A549 (cell line): ENCODE data around the gene LGR4. TPM values are rescaled to one million over a fixed set of nuclear protein-coding genes. Genes with fewer than 3 reads are reported as not detected.

ENCODE experiments used
- ATAC-seq, 2 experiments: fragments of 200-7000 bp in 1 of 2; fragments of >200 bp in 1 of 2; cut with Nextera tagmentation in 1 of 2; cut with Tn5 transposase in 1 of 2; 3 replicates each; pipeline versions ENCODE4 v1.8.0 to v1.9.1; 2018 to 2020; ENCODE audit warnings: mild to moderate bottlenecking in 1 of 2, moderate library complexity in 1 of 2
- CTCF ChIA-PET: fragments of 300-600 bp; sonication (Branson Sonifier 250); formaldehyde crosslinking; extraction: SDS; loops from one replicate; lab custom pipeline; 2021; ENCODE audit warnings: antibody characterized with exemption, inconsistent platforms; lab: Yijun Ruan, JAX
- POLR2A ChIA-PET: fragments of 350-600 bp; formaldehyde crosslinking; extraction: SDS; loops from one replicate; lab custom pipeline; 2021; ENCODE audit warnings: antibody characterized with exemption, inconsistent platforms; lab: Yijun Ruan, JAX
- DNase-seq, 2 experiments: peaks; one replicate each; pipeline versions ENCODE4 v3.0.0 to v3.0.0-alpha.2; 2011 to 2016; ENCODE audit warnings: low read depth in 1 of 2, low spot score in 1 of 2
- FAIRE-seq: peaks from 2 replicates; lab custom pipeline; 2011; peaks lifted over from hg19 to GRCh38; lab: Jason Lieb, UNC
- H3K27ac ChIP-seq, 2 experiments: fragments of >200 bp; sonication (Bioruptor Twin); formaldehyde crosslinking; 3 replicates each; pipeline ENCODE4 v1.5.1; 2016 to 2017
- H3K4me1 ChIP-seq: fragments of >200 bp; sonication (Bioruptor Twin); formaldehyde crosslinking; 3 replicates; pipeline ENCODE4 v1.6.1; 2016
- H3K4me2 ChIP-seq: fragments of >200 bp; sonication (Bioruptor Twin); formaldehyde crosslinking; 3 replicates; pipeline ENCODE4 v1.6.1; 2016
- H3K4me3 ChIP-seq: fragments of >200 bp; sonication (Bioruptor Twin); formaldehyde crosslinking; 3 replicates; pipeline ENCODE4 v1.5.1; 2016
- H3K9me3 ChIP-seq: fragments of >200 bp; sonication (Bioruptor Twin); formaldehyde crosslinking; 3 replicates; pipeline ENCODE4 v1.6.1; 2016
- BCL3 ChIP-seq: fragments of >200 bp; sonication (Bioruptor Twin); formaldehyde crosslinking; IDR thresholded peaks from 3 replicates; pipeline ENCODE4 v1.6.1; 2016
- EHF ChIP-seq: fragments of 250-450 bp; sonication (Bioruptor Pico); IDR thresholded peaks from 2 replicates; pipeline ENCODE4 v1.5.0; 2020; ENCODE audit warnings: mild to moderate bottlenecking
- HOXB5 ChIP-seq: fragments of 250-450 bp; sonication (Bioruptor Pico); IDR thresholded peaks from 2 replicates; pipeline ENCODE4 v1.5.0; 2020; ENCODE audit warnings: mild to moderate bottlenecking, moderate library complexity
- JUN ChIP-seq, 2 experiments: fragments of >200 bp; sonication (Bioruptor Twin); formaldehyde crosslinking; IDR thresholded peaks; 2 replicates in 1 of 2; 3 replicates in 1 of 2; pipeline ENCODE4 v1.6.1; 2016 to 2017
- JUNB ChIP-seq: fragments of >200 bp; sonication (Bioruptor Twin); formaldehyde crosslinking; IDR thresholded peaks from 2 replicates; pipeline ENCODE4 v1.6.1; 2016
- KDM5A ChIP-seq: fragments of 200-600 bp; sonication (generic); IDR thresholded peaks from 2 replicates; pipeline ENCODE4 v1.6.1; 2016; ENCODE audit warnings: antibody characterized with exemption, mild to moderate bottlenecking
- NFE2L2 ChIP-seq: fragments of 150-350 bp; conservative IDR thresholded peaks from 2 replicates; pipeline ENCODE4 v1.6.1; 2014; ENCODE audit warnings: low read length
- PBX3 ChIP-seq: IDR thresholded peaks from 2 replicates; pipeline ENCODE4 v1.6.1; 2012
- POLR2A ChIP-seq: IDR thresholded peaks from 2 replicates; pipeline ENCODE4 v1.6.1; 2012; ENCODE audit warnings: mild to moderate bottlenecking, low read length
- RAD21 ChIP-seq, 2 experiments: fragments of >200 bp in 1 of 2; sonication (Bioruptor Twin) in 1 of 2; formaldehyde crosslinking in 1 of 2; IDR thresholded peaks in 1 of 2; conservative IDR thresholded peaks in 1 of 2; 2 replicates in 1 of 2; 3 replicates in 1 of 2; pipeline ENCODE4 v1.6.1; 2012 to 2018; ENCODE audit warnings: inconsistent platforms in 1 of 2
- SMC3 ChIP-seq: fragments of >200 bp; sonication (Bioruptor Twin); formaldehyde crosslinking; IDR thresholded peaks from 3 replicates; pipeline ENCODE4 v1.6.1; 2018; ENCODE audit warnings: inconsistent platforms
- TP53 ChIP-seq: fragments of 250-450 bp; sonication (Bioruptor Pico); IDR thresholded peaks from 2 replicates; pipeline ENCODE4 v1.5.0; 2021; ENCODE audit warnings: mild to moderate bottlenecking, moderate library complexity
- USF2 ChIP-seq: fragments of 450-650 bp; IDR thresholded peaks from 2 replicates; pipeline ENCODE4 v1.6.1; 2014; ENCODE audit warnings: antibody characterized with exemption
- ZC3H11A ChIP-seq: fragments of 450-650 bp; IDR thresholded peaks from 2 replicates; pipeline ENCODE4 v1.6.1; 2014; ENCODE audit warnings: antibody characterized with exemption, mild to moderate bottlenecking
- ZFP36 ChIP-seq: fragments of 450-650 bp; IDR thresholded peaks from 2 replicates; pipeline ENCODE4 v1.6.1; 2014; ENCODE audit warnings: borderline replicate concordance; ENCODE audit not compliant: partially characterized antibody
- ZSCAN20 ChIP-seq: fragments of 250-450 bp; sonication (Bioruptor Pico); IDR thresholded peaks from 2 replicates; pipeline ENCODE4 v1.8.0; 2022; ENCODE audit warnings: mild to moderate bottlenecking, moderate library complexity
- WGBS: methylation state at CpG from one replicate; pipeline ENCODE4 v1.1.6; 2017; ENCODE audit errors: missing lambda C conversion rate; 5-methylcytosine and 5-hydroxymethylcytosine counted together
- polyA plus RNA-seq, 4 experiments: library from polyadenylated mRNA; depleted of rRNA in 3 of 4; stranded (reverse); fragments of >200 nt; fragmentation: RNase III in 1 of 4; extraction: RNeasy Plus Mini Kit Qiagen cat#74134 plus additional on column Dnase treatment in 1 of 4; gene quantifications; 2 replicates in 3 of 4; 3 replicates in 1 of 4; pipeline ENCODE4 v1.2.3, GENCODE V29; 2011 to 2017
- TF ChIP-seq, protein P1 (sequence below): IDR thresholded peaks from 2 replicates; pipeline ENCODE4 v1.6.1; 2012
- TF ChIP-seq, protein P2 (sequence below): fragments of >200 bp; sonication (Bioruptor Twin); formaldehyde crosslinking; IDR thresholded peaks from 2 replicates; pipeline ENCODE4 v1.6.1; 2016
- TF ChIP-seq, protein P3 (sequence below): fragments of 200-600 bp; sonication (generic); IDR thresholded peaks from 2 replicates; pipeline ENCODE4 v1.6.1; 2016; ENCODE audit warnings: antibody characterized with exemption, mild to moderate bottlenecking, moderate library complexity

Gene LGR4
- polyA plus RNA-seq, 2 of the 4 experiments (the other 2 are of a cell fraction), result 41.2 to 130 TPM

DNA sequence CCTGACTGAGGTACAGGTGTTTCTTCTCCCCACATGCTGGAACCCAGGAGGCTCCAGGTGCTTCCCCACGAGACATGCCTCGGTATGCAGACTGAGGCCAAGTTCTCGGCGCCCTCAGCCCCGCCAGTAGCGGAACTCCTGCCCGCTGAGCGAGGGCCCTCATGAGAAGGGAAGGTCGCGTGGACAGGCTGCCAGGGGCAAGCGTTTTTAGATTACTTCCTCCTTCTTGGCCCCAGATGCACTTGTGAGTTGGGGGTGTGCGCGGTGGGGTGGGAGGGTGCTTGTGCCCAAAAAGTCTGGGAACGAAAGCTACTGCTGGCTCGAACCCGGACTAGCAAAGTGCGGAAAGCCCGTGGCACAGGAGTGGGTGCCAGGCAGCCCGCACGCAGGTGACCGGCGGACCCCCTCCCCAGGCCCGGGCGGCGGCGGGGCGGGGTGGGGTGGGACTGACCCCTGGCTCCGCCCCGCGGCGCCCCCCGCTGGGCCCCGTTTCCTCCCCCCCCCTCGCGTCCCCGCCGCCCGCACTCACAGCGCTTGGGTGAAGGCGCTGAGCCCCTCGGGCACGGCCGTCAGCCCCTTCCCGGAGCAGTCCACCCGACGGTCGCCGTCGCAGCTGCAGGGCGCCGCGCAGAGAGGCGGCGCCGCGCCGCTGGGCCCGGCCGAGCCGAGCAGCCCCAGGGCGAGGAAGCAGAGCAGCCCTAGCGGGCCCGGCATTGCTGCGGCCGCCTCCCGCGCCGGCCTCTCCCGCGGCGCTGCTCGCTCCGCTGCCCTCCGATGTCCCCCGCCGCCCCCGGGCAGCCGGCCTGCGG, 797 bp downstream of the LGR4 start:
- H3K27ac ChIP-seq, result peak overlapping the region; percentile 94 to 98
- WGBS, result 2% methylated on average over 11 of the region's 79 CpGs
- ChIA-PET CTCF (interaction anchor here (0.7 to 7.4 kb wide), 7 partner anchors 13 to 289 kb away, joined by 3 to 65 read pairs (median 3); no protein-coding TSS in a partner anchor), POLR2A (interaction anchor here (0.5 to 1.8 kb wide), 10 partner anchors 8 to 259 kb away, joined by 3 to 14 read pairs (median 4); partner anchors contain the start of gene CCDC34)
- H3K4me2 ChIP-seq, result peak overlapping the region; percentile 79
- no peak for FAIRE-seq
- ATAC-seq, result peak; percentile 17 to 59
- no peaks in the 10 kb centered on the region for H3K9me3 ChIP-seq
- TF ChIP-seq BCL3, result no peak
- TF ChIP-seq, protein P1, sequence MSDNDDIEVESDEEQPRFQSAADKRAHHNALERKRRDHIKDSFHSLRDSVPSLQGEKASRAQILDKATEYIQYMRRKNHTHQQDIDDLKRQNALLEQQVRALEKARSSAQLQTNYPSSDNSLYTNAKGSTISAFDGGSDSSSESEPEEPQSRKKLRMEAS, result peak; percentile 27; the same call in 1 of the 2 replicates
- TF ChIP-seq JUN (IDR thresholded peaks at IDR 0.05), result peak; percentile 56 to 65; a peak in 2 of 5 replicates
- TF ChIP-seq USF2, result no peak
- TF ChIP-seq SMC3, result peak; percentile 9; the same call in 1 of the 3 replicates
- TF ChIP-seq ZFP36, result no peak
- H3K4me3 ChIP-seq, result peak overlapping the region; percentile 89
- peak in 1 of 2 experiments; percentile 38 for DNase-seq
- H3K4me1 ChIP-seq, result peaks cover 24% of the 10 kb centered on the region; the same call in 2 of the 3 replicates

DNA sequence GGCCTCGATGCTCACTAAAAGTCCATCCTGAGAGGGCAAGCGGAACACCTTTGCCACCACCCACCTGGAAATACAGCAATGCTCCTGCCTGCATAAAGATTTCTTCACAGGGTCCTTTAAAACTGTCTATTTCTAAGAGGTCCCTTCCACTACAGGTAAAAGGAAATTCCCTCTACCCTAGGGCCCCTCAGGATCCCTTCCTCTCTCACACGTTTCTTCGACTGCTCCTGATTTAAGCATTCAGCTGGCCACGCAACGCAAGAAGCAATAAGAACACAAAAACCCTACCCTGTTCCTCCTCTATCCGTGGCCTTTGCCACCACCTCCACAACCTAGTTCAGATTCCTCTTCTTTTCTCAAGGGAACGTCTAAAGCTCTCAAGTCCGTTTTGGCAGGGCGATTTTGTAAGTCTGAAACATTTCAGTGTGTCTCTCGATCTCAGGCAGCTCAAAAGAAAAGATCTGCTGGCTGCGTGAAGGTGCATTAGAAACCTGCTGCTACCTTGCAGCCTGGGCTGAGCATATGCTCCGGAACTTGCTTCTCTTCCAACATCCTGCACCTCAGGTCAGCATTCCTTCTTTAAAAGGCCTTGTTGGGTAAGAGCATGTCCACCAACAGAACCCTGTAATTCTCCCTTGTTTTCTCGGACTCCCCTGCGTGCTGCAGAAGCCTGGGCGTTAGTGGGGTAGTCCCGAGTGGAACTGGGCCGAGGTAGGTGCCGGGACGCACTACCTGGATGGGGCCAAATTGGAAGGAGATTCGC, 1.6 kb downstream of the LGR4 start:
- ATAC-seq (peak in 1 of 2 experiments; percentile 1; a peak in 3 of 6 replicates), DNase-seq (peak in 1 of 2 experiments; percentile 41)
- no peaks in the 10 kb centered on the region for H3K9me3 ChIP-seq
- POLR2A ChIA-PET, result interaction anchor here (0.6 kb wide), 1 partner anchor 75 kb away, joined by 4 read pairs; no protein-coding TSS in a partner anchor
- H3K27ac ChIP-seq, result peak overlapping the region; percentile 94 to 98
- peak overlapping the region; percentile 89 for H3K4me3 ChIP-seq
- TF ChIP-seq JUNB (no peak), TP53 (CRISPR knock-in tag) (no peak), NFE2L2 (no peak), EHF (CRISPR knock-in tag) (peak; percentile 53; the same call in 1 of the 2 replicates), ZSCAN20 (CRISPR knock-in tag) (no peak), RAD21 (conservative IDR thresholded peaks at IDR 0.05 in 1 of 2, IDR thresholded peaks at IDR 0.05 in 1 of 2) (no peak), ZC3H11A (no peak), POLR2A (no peak), HOXB5 (CRISPR knock-in tag) (no peak), KDM5A (0 out of 2 replicates have a peak, but pooled peaks have one; percentile 24), PBX3 (no peak)
- TF ChIP-seq, protein P2, sequence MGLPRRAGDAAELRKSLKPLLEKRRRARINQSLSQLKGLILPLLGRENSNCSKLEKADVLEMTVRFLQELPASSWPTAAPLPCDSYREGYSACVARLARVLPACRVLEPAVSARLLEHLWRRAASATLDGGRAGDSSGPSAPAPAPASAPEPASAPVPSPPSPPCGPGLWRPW, result no peak
- TF ChIP-seq, protein P3, sequence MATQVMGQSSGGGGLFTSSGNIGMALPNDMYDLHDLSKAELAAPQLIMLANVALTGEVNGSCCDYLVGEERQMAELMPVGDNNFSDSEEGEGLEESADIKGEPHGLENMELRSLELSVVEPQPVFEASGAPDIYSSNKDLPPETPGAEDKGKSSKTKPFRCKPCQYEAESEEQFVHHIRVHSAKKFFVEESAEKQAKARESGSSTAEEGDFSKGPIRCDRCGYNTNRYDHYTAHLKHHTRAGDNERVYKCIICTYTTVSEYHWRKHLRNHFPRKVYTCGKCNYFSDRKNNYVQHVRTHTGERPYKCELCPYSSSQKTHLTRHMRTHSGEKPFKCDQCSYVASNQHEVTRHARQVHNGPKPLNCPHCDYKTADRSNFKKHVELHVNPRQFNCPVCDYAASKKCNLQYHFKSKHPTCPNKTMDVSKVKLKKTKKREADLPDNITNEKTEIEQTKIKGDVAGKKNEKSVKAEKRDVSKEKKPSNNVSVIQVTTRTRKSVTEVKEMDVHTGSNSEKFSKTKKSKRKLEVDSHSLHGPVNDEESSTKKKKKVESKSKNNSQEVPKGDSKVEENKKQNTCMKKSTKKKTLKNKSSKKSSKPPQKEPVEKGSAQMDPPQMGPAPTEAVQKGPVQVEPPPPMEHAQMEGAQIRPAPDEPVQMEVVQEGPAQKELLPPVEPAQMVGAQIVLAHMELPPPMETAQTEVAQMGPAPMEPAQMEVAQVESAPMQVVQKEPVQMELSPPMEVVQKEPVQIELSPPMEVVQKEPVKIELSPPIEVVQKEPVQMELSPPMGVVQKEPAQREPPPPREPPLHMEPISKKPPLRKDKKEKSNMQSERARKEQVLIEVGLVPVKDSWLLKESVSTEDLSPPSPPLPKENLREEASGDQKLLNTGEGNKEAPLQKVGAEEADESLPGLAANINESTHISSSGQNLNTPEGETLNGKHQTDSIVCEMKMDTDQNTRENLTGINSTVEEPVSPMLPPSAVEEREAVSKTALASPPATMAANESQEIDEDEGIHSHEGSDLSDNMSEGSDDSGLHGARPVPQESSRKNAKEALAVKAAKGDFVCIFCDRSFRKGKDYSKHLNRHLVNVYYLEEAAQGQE, result no peak
- TF ChIP-seq, all 56 proteins: peak for 2
- peaks cover 31% of the 10 kb centered on the region for H3K4me1 ChIP-seq
- peak overlapping the region; percentile 79 for H3K4me2 ChIP-seq
- WGBS, result 3% methylated on average over 20 of the region's 21 CpGs
- CTCF ChIA-PET, result interaction anchor here (0.9 to 7.4 kb wide), 3 partner anchors 14 to 287 kb away, joined by 3 to 65 read pairs (median 5); no protein-coding TSS in a partner anchor
- FAIRE-seq, result no peak
